Fibroblast of skin of right quadriceps (primary cell): ENCODE measurements around the gene CELF5.
"Not testable (repeated sequence)": the region's sequence is repeated elsewhere in the genome, so short reads cannot be mapped to it uniquely, and the experiment has no call there.

Source experiments
- DNase-seq: peaks from one replicate; pipeline ENCODE4 v3.0.0-alpha.2; 2013

The CELF5 gene

DNA sequence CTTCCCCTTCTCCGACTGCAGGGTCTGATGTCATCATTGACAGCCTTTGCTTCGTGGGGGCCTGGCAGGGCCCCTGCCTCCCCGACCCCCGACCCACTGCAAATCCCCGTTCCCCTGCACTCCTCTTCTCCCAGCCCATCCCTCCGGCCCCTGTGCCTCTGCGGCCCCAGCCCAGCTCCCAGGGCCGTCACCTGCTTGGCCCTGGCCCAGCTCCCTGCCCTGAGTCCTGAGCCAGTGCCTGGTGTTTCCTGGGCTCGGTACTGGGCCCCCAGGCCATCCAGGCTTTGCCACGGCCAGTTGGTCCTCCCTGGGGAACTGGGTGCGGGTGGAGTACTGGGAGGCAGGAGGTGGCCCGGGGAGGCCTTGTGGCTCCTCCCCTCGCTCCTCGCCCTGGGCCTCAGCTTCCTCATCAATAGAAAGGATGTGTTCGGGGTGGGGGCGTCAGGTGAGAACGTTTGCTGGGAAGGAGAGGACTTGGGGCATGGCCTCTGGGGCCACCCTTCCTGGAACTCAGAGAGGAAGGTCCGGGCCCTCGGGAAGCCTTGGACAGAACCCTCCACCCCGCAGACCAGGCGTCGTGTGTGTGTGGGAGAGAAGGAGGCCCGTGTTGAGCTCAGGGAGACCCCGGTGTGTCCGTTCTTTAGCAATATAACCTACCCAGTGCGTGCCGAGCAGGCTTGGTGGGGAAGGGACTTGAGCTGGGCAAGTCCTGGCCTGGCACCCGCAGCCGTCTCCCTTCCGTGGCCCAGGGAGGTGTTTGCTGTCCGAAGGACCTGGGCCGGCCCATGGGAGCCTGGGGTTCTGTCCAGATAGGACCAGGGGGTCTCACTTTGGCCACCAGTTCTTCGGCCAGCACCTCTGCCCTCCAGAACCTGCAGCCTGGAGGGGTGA, 15.9 kb upstream of the CELF5 start:
- DNase-seq = no peak

DNA sequence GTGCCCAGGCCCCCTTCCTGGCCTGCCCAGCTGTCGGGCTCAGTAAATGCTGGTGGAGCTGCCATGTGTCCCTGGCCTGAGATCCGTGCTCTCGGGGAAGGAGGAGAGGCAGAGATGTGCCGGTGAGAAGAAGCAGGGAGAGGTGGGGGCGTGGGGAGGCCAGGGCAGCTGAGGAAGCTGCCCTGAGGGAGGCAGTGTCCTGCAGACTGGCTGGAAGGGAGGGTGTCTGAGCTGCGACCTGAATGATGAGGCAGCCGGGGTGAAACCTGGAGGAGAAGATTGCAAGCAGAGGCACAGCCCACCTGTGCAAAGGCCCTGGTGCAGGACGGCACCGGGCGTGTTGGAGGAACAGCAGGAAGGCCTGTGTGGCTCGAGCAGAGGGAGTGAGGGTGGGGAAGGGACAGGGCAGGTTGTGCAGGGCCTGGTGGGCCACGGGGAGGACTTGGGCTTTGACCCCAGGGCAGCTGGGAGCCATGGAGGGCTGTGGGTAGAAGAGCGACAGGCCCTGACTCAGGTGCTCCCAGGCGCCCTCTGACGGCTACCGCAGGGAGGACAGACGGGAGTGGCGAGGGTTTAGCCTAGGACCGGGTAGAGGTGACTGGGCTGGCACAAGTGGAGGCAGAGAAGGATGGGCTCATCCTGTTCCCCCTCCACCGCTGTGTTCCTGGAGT, 14.0 kb upstream of the CELF5 start:
- peak; percentile 9 for DNase-seq

DNA sequence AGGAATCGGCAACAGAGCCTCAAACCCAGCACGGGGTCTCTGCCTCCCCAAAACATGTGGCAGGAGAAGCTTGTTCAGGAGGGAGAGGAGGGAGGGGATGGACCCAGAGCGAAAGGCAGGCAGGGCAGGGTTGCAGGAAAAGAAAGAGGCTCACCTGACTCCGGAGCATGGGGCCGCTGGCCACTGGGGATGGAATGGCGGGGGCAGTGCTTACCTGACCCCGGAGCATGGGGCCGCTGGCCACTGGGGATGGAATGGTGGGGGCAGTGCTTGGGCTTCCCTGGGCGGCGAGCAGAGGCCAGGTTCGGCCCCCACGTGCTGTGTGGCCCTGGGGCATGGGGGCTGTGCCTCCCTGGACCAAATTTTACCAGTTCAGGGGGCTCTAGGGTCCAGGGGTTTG, 13.3 kb upstream of the CELF5 start:
- no peak for DNase-seq

DNA sequence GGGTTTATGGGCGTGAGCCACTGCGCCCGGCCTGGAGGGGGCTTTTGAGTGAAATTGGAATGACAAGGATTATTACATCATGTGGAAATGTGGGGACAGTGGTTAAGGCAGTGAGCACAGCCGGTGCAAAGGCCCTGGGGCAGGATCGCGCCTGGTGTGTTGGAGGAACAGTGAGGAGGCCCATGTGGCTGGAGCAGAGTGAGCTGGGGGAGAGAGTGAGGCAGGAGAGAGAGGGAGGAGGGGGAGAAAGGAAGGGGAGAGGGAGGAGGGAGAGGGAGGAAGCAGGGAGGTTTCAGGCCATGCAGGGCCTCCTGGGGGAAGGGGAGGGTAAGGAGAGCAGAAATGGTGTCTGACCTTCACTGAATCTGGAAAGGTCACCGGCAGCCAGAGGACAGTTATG, 11.3 kb upstream of the CELF5 start:
- no peak for DNase-seq

DNA sequence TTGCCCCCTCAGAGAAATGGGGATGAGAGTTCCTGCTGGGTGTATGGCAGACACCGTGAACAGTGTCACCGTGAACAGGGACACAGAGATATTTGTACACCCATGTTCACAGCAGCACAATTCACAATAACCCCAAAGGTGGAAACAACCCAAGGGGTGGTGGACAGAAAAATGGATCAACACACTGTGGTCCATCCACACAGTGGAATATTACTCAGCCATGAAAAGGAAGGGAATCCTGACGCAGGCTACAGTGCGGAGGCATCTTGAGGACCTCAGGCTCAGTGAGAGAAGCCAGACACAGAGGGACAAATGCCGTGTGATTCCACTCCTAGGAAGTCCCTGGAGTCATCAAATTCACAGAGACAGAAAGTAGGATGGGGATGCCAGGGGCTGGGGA, 7.6 kb upstream of the CELF5 start:
- no peak for DNase-seq

DNA sequence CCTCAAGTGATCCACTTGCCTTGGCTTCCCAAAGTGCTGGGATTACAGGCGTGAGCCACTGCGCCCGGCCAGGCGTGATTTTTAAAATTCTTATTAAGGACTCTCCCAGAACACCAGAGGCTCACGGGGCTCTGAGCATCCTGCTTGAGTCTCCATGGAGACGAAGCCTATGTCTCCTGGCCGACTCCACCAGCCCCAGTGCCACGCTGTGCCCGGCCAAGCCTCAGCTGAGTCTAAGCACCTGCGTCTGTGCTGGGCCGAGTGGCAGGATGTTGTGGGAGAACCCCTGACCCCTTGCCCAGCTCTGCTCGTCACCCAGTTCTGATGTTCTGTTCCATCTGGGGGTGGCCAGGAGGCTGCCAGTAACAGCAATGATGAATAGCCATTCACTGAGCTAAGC, 3.9 kb upstream of the CELF5 start:
- DNase-seq = no peak

DNA sequence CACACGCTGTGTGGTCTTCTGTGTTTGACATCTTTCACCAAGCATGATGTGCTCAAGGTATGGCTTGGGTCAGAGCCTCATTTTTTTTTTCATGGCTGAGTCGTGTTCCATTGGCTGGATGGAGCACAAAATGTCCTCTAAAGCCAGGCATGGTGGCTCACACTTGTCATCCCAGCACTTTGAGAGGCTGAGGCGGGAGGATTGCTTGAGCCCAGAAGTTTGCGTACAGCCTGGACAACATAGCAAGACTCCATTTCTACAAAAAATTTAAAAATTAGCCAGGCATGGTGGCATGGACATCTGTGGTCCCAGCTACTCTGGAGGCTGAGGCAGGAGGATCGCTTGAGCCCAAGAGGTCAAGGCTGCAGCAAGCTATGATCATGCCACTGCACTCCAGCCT, 2.9 kb upstream of the CELF5 start:
- not testable (repeated sequence) for DNase-seq

DNA sequence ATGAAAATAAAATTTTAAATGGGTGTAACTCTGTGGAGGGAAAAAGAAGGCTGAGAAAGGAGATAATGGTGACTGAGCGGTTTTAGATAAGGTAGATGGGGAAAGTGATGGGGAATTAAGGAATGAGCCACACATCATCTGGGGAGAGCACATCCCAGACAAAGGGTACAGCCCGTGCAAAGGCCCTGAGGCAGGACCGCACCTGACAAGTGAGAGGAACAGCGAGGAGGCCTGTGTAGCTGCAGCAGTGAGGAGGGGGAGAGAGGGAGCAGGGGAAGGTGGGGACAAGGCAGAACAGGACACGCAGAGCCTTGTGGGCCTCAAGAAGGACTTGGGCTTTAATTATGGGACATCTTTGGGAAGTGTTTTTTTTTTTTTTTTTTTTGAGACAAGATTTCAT, 1.8 kb upstream of the CELF5 start:
- DNase-seq = no peak

DNA sequence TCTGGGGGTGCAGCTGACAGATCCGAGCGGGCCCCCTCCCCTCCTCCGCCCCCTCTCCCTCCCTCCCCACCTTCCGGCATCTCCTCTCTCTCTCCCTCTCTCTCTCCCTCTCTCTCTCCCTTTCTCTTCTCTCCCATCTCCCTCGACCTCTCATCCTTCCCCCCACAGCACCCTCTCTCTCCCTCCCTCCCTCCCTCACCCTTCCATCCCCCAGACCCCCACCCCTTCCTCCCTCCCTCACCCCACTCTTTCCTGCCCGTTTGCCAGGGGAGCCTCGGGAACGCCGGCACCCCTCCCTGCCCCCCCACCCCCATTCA, 666 bp downstream of the CELF5 start:
- no peak for DNase-seq

DNA sequence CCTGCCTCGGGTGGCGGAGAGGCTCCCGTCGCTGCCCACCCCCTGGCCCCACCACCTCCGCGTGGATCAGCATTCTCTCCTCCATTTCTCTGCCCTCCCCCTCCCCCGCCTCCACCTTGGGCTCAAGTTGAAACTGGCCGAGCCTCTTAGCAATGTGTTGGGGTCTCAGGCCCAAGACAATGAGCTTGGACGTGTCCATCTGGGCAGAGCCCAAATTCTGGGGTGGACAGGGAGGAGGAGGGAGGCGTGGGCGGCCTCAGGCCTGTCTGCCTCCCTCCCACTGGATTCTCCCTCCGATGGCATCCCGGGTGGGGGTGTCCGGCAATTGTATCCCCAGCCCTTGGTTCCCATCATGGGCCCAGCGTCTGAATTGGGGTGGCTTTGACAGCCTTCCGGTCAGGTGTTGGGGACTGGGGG, 1.2 kb downstream of the CELF5 start:
- no peak for DNase-seq

DNA sequence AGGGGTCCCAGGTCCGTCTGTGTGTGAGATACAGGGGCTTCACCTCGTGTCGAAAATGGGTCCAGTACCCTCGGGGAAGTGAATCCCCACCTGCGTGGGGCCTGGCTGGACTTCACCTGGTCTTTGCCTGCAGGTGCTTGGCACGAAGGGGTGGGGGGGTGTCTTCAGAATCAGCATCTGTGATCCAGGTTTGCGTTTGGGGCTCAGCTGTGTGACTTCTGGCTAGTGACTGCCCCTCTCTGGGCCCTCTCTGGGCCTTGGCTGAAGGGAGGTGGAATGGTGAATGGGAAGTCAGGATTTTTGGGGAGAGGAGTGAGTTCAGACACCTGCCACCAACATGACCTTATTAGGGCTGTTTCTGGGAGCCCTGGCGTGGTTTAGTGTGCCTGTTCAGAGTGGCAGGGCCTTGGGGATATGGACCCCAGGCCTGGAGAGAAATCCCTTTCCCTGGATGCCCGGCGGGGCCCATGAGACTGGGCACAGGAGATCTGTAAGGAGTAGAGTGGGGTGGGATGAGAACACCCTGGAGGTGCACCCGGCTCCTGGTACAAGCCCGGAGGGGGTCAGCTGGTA, 2.7 kb downstream of the CELF5 start:
- DNase-seq = no peak

DNA sequence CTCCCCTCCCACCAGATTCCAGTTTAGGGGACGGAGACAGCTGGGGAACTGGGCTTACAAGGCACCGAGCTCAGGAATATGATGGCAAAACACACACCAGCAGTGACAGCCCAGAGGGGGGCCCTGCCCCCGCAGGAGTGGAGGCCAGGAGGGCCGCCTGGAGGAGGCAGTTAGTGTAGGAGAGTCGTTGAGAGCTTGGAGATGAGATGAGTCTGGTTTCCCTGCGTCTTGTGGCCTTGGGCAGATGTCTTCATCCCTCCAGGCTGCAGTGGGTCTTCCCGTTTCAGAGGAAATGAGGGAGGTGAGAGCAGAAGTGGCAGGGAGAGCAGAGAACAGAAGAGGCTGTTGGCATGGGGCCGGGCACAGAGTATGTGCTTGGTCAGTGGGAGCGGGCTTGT, 4.9 kb downstream of the CELF5 start:
- no peak for DNase-seq

DNA sequence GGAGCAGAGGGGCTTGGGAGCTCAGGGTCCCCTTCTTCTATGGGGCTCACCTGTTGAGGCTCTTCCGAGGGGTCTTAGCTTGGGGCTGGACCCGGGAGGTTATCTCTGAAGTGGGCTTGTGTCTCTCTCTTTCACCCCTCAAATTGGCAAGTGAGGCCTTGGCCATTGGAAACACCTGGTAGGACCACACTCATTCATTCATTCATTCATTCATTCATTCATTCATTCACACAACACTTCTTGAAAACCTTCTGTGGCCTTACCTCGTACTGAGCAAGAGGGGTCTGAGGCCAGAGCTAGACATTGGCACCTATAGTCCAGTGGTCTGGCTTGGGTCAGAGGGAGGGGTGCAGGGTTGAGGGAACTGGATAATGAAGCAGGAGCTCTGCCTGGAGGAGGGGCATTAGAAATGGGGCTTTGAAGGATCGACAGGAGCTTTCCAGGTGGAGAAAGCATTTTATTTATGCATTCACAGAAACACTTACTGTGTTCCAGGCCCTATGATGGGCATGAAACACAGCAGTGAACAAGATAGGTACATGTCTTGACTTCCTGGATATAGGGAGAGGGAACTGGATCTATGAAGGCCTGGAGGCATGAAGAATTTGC, 5.5 kb downstream of the CELF5 start:
- DNase-seq = no peak

DNA sequence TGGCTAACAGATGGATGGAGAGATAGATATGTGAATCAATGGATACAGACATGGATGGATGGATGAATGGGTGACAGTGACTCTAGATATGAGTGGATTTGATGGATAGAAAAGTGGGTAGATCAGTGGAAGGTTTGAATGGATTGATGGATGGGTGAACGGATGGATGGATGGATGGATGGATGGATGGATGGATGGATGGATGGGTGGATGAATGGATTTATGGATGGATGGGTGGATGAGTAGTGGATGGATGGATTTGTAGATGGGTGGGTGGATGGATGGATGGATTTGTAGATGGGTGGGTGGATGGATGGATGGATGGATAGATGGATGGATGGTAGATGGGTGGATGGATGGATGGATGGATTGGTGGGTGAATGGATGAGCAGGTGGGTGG, 6.8 kb downstream of the CELF5 start:
- DNase-seq = no peak

DNA sequence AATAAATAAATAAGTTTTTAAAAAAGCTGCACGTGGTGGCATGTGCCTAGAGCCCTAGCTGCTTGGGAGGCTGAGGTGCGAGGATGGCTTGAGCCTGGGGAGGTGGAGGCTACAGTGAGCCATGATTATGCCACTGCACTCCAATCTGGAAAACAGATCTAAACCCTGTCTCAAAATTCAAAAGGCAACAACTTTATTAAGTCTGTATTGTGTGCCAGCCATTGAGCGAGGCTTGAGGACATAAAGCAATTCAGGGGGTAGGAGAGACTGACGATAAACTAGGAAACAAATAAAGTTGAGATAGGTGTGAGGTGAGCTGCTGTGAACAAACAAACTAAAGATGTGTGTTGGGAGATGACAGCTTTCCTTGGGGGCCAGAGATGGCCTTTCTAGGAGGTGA, 8.7 kb downstream of the CELF5 start:
- DNase-seq = no peak

DNA sequence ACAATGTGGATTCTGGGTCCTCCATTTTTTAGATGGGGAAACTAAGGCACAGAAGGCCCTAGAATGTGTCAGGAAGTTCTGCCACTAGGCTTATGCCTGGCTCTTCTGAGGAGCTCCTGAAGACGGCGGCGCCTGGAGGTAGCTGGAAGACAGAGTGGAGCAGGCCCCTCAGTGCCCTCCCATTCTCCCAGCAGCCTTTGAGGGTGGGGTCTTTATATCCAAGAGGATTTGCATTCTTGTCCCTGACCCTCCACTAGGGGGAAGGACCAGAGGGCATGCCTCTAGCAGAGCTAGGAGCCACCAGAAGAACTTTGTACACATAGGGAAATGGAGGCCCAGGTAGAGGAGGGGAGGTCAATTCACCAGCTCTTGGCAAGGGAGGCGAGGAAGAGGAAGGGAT, 9.4 kb downstream of the CELF5 start:
- DNase-seq = no peak

DNA sequence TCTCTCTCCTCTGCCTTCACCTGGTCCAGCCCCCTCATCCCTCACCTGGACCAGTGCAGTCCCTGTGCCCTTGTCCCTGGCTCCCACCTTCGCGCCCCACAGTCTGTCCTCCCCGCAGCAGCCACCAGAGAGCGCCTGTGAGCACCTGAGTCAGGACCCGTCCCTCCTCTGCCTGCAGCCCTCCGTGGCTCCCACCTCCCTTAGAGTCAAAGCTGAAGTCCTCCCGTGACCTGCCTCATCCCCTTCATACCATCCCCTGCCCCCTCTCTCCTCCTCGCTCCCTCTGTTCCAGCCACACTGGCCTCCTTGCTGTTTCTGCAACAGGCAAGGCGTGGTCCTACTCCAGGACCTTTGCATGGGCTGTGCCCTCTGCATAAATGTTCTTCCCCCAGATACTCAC, 10.3 kb downstream of the CELF5 start:
- DNase-seq = no peak

DNA sequence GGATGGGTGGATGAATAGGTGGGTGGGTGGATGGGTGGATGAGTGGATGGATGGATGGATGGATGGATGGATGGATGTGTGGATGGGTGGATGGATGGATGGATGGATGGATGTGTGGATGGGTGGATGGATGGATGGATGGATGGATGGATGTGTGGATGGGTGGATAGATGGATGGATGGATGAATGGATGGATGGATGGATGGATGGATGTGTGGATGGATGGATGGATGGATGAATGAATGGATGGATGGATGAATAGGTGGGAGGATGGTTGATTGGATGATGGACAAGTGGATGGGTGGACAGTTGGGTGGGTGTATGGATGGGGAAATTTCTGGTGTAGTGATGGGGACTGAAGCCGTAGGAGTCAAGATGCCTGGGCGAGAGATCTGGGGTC, 11.1 kb downstream of the CELF5 start:
- not testable (repeated sequence) for DNase-seq

DNA sequence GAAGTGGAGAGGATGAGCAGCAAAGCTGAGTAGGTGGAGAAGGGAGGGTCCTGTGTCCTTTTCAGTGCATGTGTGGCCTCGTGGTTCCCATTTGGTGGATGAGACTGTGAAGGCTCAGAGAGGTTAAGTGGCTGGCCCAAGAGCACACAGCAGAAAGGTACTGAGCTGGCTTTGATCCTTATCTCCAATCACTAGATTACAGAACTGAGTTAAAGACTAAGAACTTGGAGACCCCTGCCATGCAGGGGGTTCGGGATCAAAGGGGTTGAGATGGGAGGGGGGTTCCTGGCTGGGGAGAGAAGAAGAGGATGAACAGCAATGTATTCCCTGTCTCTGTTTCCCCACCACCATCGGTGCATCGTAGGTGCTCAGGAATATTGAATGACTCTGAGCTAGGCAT, 11.8 kb downstream of the CELF5 start:
- DNase-seq = no peak

DNA sequence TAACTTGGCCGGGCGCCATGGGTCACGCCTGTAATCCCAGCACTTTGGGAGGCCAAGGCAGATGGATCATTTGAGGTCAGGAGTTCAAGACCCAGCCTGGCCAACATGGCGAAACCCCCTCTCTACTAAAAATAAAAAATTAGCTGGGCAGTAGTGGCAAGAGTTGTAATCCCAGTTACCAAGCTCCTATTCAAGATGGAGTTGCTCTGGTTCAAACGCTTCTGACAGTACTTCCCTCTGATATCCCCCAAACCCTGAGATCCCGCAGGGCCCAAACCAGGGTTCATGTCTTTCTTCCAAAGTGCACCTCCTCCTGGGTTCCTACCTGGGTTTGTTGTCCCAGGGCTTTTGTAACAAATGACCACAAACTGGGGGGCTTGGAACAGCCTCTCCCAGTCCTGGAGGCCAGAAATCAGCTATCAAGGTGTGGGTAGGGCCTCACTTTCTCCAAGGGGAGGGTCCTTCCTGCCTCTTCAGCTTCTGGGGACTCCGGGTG, 13.7 kb downstream of the CELF5 start:
- no peak for DNase-seq

DNA sequence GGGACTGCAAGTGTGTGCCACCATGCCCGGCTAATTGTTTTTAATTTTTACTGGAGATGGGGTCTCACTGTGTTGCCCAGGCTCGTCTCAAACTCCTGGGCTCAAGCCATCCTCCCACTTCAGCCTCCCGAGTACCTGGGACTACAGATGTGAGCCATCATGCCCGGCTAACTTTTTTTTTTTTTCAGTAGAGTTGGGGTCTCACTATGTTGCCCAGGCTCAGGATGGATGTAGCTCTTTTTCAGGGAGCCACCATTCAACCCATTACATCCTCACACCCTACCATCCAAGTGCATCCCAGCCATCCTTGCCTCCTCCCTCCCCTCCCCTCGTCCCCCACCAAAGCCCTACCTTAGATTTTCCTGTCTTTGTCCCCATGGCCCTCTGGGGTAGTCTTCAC, 14.9 kb downstream of the CELF5 start:
- DNase-seq = no peak

DNA sequence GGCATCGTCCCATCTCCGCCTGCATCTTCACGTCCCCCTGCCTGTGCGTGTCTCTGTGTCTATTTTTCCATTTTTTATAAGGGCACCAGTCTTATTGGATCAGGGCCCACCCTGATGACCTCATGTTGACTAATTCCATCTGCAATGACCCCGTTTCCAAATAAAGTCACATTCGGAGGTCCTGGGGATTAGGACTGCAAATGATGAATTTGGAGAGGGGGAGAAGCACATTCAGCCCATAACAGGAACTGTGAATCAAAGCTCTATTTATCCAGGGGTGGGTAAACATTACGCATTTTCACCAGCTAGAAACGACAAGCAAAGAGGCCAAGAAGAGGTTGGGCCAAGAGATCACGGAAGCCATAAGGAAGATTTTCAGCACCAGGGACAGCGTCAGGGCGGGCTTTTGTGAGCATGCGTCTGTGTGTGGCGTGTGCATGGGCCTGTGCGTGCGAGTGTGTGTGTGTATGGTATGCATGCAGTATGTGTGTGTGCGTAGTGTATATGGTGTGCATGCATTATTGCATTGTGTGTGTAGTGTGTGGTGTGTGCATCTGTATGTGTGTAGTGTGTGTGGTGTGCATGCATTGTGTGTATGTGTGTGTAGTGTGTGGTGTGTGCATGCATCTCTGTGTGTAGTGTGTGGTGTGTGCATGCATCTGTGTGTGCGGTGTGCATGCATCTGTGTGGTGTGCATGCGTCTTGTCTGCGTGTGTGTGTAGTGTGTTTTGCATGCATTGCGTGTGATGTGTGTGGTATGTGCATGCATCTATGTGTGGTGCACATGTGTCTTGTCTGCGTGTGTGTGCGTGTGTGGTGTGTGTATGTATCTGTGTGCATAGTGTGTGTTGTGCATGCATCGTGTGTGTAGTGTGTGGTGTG, 19.6 kb downstream of the CELF5 start:
- DNase-seq = peak; percentile 61

DNA sequence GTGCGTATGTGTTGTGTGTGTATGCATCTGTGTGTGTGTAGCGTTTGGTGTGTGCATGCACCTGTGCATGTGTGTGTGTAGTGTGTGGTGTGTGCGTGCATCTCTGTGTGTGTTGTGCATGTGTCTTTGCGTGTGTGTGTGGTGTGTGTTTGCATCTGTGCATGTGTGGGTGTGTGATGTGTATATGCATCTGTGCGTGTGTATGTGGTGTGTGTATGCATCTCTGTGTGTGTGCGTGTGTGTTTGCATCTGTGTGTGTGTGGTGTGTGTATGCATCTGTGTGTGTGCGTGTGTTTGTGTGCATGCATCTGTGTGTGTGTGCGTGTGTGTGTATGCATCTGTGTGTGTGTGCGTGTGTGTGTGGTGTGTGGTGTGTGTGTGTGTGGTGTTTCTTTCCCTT, 20.6 kb downstream of the CELF5 start:
- DNase-seq = no peak
